Measurements from ENCODE around the gene WNT9B.

Gene WNT9B

DNA sequence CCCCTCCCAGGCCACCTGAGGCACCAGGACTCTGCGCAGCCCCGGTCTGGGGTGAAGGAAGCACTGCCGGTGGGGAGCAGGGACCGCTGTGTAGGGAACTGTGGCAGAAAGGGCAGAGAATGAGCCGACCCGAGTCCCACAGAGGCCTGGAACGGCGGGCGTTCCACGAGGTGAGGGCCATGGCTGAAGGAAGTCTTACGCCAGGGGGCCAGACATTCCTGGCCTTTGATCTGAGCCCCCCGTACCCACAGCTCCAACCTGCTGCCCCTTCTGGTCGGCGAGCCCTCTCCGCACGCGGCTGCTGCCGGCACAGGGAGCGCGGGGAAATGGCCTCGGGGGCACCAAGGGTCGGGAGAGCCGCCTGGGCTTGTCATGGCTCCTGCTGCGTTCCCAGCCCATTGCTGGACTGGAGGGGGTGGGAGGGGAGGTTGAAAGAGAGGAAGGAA is 31.5 kb upstream of the WNT9B start:
- Histone ChIP-seq H3K9me3 (ENCODE audit: low read depth, low read length) (no peaks in the 10 kb centered on the region), H3K4me3 (no peak overlapping the region), H3K9ac (ENCODE audit: insufficient read length) (no peak overlapping the region), H3K36me3 (ENCODE audit: insufficient read depth, low read length) (no peaks in the 10 kb centered on the region), H3K27ac (no peak overlapping the region)
- no peak for DNase-seq (ENCODE audit: low read depth, low spot score)
- TF ChIP-seq FOXP2 (optimal IDR thresholded peaks at IDR 0.05; ENCODE audit: control extremely low read depth, extremely low read length, insufficient read depth) (no peak), EZH2 (IDR thresholded peaks at IDR 0.05) (no peak), POLR2AphosphoS5 (IDR thresholded peaks at IDR 0.05; ENCODE audit: borderline replicate concordance, low read depth, low read length) (no peak)

DNA sequence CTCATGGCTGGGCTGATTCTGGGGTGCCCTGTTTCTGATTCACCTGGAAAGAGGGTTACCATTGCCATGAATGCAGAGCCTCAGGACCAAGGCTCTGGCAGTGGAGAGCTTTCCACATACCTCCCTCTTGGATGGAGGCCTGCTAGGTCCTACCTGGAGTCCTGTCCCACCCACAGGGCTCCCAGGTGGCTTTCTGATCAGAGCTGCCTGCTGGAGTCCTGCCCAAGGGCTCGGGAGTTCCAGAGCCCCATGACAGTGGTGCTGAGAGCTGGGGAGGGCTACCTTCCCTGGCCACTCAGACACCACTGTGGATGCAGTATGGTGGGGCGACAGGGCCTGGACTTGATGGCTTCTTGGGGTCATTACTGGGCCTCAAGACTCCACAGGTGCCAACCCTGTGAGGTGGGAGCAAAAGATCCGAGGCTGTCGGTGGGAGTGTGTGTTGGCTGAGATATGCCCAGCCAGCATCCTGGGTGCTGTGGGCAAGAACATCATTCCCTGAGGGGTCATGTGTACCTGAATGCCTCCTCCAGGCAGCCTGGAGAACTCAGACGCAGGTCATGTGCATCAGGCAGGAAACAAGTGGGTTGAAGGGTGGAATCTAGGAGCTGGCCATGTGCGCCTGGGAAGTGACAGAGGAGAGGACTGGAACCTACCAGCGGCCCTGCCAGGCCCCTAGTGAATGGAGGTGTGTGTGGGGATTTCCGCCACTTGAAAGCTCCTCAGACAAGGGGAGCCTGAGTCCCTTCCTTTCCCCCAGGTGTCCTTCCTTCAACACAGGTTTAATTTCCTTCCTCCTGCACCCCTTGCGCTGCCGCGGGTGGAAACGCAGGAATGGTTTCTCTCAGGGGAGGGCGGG is 30.6 kb upstream of the WNT9B start:
- no peak for DNase-seq (ENCODE audit: low read depth, low spot score)
- TF ChIP-seq POLR2AphosphoS5 (IDR thresholded peaks at IDR 0.05; ENCODE audit: borderline replicate concordance, low read depth, low read length), result no peak
- TF ChIP-seq EZH2 (IDR thresholded peaks at IDR 0.05), result no peak
- TF ChIP-seq FOXP2 (optimal IDR thresholded peaks at IDR 0.05; ENCODE audit: control extremely low read depth, extremely low read length, insufficient read depth), result no peak
- Histone ChIP-seq H3K36me3 (ENCODE audit: insufficient read depth, low read length) (no peaks in the 10 kb centered on the region), H3K27ac (no peak overlapping the region), H3K4me3 (no peak overlapping the region), H3K9ac (ENCODE audit: insufficient read length) (no peak overlapping the region), H3K9me3 (ENCODE audit: low read depth, low read length) (no peaks in the 10 kb centered on the region)

DNA sequence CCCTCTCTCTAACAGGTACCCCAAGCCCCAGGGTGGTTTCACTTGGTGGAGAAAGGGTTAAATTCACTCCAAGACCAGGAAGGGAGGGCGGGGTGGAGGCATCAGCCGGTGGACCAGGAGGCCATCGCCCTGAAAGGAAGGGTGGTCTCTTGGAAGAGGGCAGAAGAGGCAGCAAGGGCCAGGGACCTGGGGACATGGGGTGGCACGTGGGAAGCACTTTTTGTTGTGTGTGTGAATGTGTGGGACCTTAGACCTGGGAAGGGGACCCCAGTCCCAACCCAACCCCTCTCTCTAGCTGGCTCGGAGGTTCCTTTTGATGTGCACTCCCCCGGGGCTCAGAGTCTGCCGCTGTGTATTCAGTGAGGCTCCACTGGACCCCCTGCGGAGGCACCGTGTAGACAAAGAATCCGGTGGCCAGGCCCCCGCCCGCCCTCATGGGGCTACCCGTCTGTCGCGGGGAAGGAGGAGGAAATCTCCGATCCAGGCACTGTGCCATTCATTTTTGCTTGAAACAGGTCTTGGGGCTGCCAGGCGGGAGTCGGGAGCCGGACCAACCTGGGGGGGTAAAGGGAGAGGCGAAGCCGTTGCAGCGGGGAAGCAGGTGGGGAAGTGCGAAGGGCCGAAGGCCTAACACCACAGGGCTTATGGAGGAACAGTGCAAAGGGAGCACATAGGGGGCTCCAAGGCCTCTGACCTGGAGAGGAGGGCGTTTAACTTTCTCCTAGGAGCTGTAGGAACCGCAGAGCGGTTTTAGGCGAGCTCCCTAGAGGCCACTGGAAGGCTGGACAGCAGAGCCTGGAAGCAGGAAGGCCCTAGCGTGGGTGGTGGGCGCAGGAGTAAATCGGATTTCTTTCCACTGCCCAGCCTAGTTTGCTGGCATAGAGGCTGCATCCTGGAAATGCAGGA is 29.6 kb upstream of the WNT9B start:
- Histone ChIP-seq H3K9me3 (ENCODE audit: low read depth, low read length) (no peaks in the 10 kb centered on the region), H3K36me3 (ENCODE audit: insufficient read depth, low read length) (no peaks in the 10 kb centered on the region), H3K27ac (no peak overlapping the region), H3K4me3 (no peak overlapping the region), H3K9ac (ENCODE audit: insufficient read length) (no peak overlapping the region)
- no peak for DNase-seq (ENCODE audit: low read depth, low spot score)
- TF ChIP-seq POLR2AphosphoS5 (IDR thresholded peaks at IDR 0.05; ENCODE audit: borderline replicate concordance, low read depth, low read length) (no peak), FOXP2 (optimal IDR thresholded peaks at IDR 0.05; ENCODE audit: control extremely low read depth, extremely low read length, insufficient read depth) (no peak), EZH2 (IDR thresholded peaks at IDR 0.05) (no peak)

DNA sequence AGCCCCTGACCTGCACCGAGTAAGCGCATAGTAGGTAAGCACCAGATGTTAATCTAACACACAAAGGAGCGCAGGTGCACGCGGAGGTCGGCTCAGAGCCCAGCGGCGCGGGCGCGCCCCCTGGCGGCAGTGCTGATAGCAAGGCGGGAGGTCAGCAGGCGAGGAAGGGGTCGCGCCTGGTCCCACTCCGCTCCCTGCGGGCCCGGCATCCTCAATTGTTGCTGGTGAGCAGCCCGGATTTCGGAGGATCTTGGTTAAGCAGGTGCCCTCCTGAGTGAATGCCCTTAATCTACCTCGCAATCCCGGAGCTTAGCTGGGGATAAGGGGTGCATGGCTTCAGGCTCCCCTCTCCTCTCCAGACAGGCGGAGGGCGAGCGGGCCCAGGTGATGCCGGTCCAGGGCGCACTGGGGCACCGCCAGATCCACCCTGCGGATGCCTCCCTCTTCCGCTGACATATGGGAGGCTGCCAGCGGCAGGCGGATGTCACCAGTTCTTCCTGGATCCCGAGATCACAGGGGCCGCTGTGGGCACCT is 28.9 kb upstream of the WNT9B start:
- Histone ChIP-seq H3K9me3 (ENCODE audit: low read depth, low read length) (no peaks in the 10 kb centered on the region), H3K36me3 (ENCODE audit: insufficient read depth, low read length) (no peaks in the 10 kb centered on the region), H3K4me3 (no peak overlapping the region), H3K9ac (ENCODE audit: insufficient read length) (no peak overlapping the region), H3K27ac (no peak overlapping the region)
- TF ChIP-seq FOXP2 (optimal IDR thresholded peaks at IDR 0.05; ENCODE audit: control extremely low read depth, extremely low read length, insufficient read depth), result no peak
- TF ChIP-seq EZH2 (IDR thresholded peaks at IDR 0.05), result no peak
- TF ChIP-seq POLR2AphosphoS5 (IDR thresholded peaks at IDR 0.05; ENCODE audit: borderline replicate concordance, low read depth, low read length), result no peak
- DNase-seq (ENCODE audit: low read depth, low spot score), result no peak

DNA sequence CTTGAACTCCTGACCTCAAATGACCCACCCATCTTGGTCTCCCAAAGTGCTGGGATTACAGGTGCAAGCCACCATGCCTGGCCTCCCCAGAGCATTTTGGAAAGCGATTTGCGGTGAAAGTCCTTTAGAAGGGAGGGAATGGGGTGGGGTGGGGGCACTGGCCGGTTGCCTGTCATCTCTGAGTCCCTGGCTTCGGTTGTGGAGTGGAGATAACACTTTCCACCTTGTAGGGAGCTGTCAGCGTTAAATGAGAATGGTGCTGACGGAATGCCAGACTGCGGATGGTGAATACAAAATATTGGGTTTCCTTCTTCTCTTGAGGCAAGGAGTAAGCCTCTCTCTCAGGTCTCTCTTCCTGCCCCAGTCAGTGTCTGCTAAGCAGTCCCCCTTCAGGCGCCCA is 27.7 kb upstream of the WNT9B start:
- no peak for DNase-seq (ENCODE audit: low read depth, low spot score)
- Histone ChIP-seq H3K36me3 (ENCODE audit: insufficient read depth, low read length) (no peaks in the 10 kb centered on the region), H3K9me3 (ENCODE audit: low read depth, low read length) (no peaks in the 10 kb centered on the region), H3K27ac (no peak overlapping the region), H3K9ac (ENCODE audit: insufficient read length) (no peak overlapping the region), H3K4me3 (no peak overlapping the region)
- TF ChIP-seq POLR2AphosphoS5 (IDR thresholded peaks at IDR 0.05; ENCODE audit: borderline replicate concordance, low read depth, low read length), result no peak

DNA sequence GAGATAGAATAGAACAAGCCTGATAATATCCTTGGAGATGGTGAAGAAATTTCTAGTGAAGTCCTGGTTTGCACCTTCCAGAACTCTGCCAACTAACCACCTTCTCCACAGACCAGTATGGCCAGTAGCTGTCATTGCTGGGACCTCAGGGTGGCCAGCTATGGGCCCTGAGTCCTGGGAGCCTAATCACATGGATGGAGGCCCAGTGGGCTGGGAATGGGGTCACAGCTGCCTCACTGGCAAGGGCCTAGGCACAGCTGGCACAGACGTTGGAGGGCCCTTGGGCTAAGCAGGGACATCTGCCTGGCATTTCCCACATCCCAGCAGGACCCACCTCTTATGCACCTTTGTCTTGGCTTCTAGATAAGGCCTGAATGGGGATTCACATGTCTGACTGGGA is 25.3 kb upstream of the WNT9B start:
- no peaks in the 10 kb centered on the region for H3K36me3 ChIP-seq (ENCODE audit: insufficient read depth, low read length)
- no peaks in the 10 kb centered on the region for H3K9me3 ChIP-seq (ENCODE audit: low read depth, low read length)
- H3K4me3 ChIP-seq, result no peak overlapping the region
- H3K9ac ChIP-seq (ENCODE audit: insufficient read length), result no peak overlapping the region
- no peak for DNase-seq (ENCODE audit: low read depth, low spot score)
- H3K27ac ChIP-seq, result no peak overlapping the region
- TF ChIP-seq EZH2 (IDR thresholded peaks at IDR 0.05) (no peak), FOXP2 (optimal IDR thresholded peaks at IDR 0.05; ENCODE audit: control extremely low read depth, extremely low read length, insufficient read depth) (no peak), POLR2AphosphoS5 (IDR thresholded peaks at IDR 0.05; ENCODE audit: borderline replicate concordance, low read depth, low read length) (no peak)

DNA sequence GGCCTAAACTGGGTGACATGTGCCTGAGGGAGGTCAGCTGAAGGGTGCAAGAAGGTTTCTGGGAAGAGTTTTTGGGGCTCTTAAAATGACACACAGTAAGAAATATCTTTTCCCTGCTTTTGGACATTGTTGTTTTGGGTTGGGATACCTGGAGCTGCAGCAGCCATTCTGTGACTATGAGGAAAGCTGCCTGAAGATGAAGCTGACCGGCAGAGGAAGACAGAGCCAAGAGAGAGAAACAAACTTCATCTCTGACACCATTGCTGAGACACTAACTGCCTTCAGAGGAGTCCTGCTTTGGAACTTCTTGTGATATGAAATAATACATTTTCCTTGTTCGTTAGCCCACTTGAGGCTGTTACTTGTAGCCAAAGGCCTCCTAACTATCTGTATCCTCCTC is 24.1 kb upstream of the WNT9B start:
- TF ChIP-seq FOXP2 (optimal IDR thresholded peaks at IDR 0.05; ENCODE audit: control extremely low read depth, extremely low read length, insufficient read depth) (no peak), EZH2 (IDR thresholded peaks at IDR 0.05) (no peak), POLR2AphosphoS5 (IDR thresholded peaks at IDR 0.05; ENCODE audit: borderline replicate concordance, low read depth, low read length) (no peak)
- no peak for DNase-seq (ENCODE audit: low read depth, low spot score)
- Histone ChIP-seq H3K4me3 (no peak overlapping the region), H3K27ac (no peak overlapping the region), H3K9me3 (ENCODE audit: low read depth, low read length) (no peaks in the 10 kb centered on the region), H3K36me3 (ENCODE audit: insufficient read depth, low read length) (no peaks in the 10 kb centered on the region), H3K9ac (ENCODE audit: insufficient read length) (no peak overlapping the region)
